Endothelial cell (in vitro differentiated cells): ENCODE measurements around the gene BMP10. TPM values are rescaled to one million over a fixed set of nuclear protein-coding genes. Genes with fewer than 3 reads are reported as not detected.
A peak's percentile ranks its signal among the peaks of the same experiment; 100 is the strongest.

Experiments used
- DNase-seq: peaks from one replicate; pipeline ENCODE4 v3.0.0; 2021; ENCODE audit warnings: low spot score
- H3K27ac Mint-ChIP-seq: one replicate; pipeline ENCODE4 v1.8.0; 2021; ENCODE audit warnings: mixed read lengths, inconsistent platforms; ENCODE audit not compliant: unreplicated experiment
- H3K27me3 Mint-ChIP-seq: one replicate; pipeline ENCODE4 v1.8.0; 2021; ENCODE audit warnings: mild to moderate bottlenecking, moderate library complexity, mixed read lengths, inconsistent platforms; ENCODE audit not compliant: unreplicated experiment
- H3K36me3 Mint-ChIP-seq: one replicate; pipeline ENCODE4 v1.8.0; 2021; ENCODE audit warnings: mild to moderate bottlenecking, low read depth, mixed read lengths, inconsistent platforms; ENCODE audit not compliant: unreplicated experiment
- H3K4me1 Mint-ChIP-seq: one replicate; pipeline ENCODE4 v1.8.0; 2021; ENCODE audit warnings: mild to moderate bottlenecking, mixed read lengths, inconsistent platforms; ENCODE audit not compliant: unreplicated experiment
- H3K4me3 Mint-ChIP-seq: one replicate; pipeline ENCODE4 v1.8.0; 2021; ENCODE audit warnings: mild to moderate bottlenecking, mixed read lengths, inconsistent platforms; ENCODE audit not compliant: unreplicated experiment
- H3K9me3 Mint-ChIP-seq: one replicate; pipeline ENCODE4 v1.8.0; 2021; ENCODE audit warnings: mixed read lengths, inconsistent platforms; ENCODE audit not compliant: unreplicated experiment
- CTCF ChIP-seq: fragments of 200-600 bp; sonication (generic); IDR thresholded peaks from one replicate; pipeline ENCODE4 v1.5.0; 2021; ENCODE audit warnings: antibody characterized with exemption; ENCODE audit not compliant: unreplicated experiment
- total RNA-seq: library from RNA; stranded (reverse); fragmentation: NEBNext Ultra II Directional; extraction: Animal tissue kit (Norgen Biotek cat#: 25700); gene quantifications from one replicate; pipeline ENCODE4 v1.2.1, GENCODE V29; 2021; ENCODE audit not compliant: unreplicated experiment

Gene BMP10
- total RNA-seq, 1 donor from 2014 or later = not detected

DNA sequence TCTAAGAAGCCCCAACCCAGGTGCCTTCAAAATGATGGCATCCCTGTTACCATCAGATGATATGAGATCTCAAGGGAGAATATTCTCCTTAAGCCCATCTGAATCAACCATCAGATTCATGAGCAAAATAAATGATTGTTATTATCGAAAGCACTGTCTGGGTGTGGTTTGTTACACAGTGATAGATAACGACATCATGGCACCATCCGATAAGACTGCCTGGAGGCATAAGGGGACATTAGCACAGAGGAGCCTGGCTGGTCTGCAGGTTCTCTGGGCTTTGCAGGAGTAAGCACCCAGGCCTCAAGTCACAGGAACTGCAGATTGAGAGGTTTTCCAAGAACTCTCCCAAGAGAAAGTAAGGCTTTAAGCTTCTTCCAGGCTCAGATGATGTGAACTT is 15.6 kb downstream of the BMP10 start:
- no peaks in the 10 kb centered on the region for H3K9me3 Mint-ChIP-seq
- H3K27ac Mint-ChIP-seq = no peak overlapping the region
- DNase-seq = no peak
- no peak overlapping the region for H3K4me3 Mint-ChIP-seq
- peaks cover 3% of the 10 kb centered on the region for H3K27me3 Mint-ChIP-seq
- H3K4me1 Mint-ChIP-seq = peaks cover 22% of the 10 kb centered on the region
- no peaks in the 10 kb centered on the region for H3K36me3 Mint-ChIP-seq
- TF ChIP-seq CTCF = no peak

DNA sequence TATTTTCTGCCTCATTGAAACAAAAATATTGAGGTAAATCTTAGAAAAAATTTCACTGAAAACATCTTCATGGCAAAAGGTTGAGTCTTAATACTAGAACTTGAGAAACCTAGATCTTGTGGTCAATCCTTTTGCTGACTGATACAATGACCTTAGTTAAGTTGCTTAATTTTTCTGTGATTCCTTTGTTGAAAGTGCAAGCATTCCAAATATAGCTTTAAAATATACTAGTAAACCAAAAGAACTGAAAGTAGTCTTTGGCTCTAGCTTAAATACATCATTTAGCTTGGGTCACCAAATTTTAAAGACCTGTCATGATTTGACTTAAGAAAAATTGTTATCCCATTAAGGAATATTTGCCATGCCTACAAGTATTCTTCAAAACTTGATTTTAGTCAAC is 16.7 kb downstream of the BMP10 start:
- H3K27me3 Mint-ChIP-seq = peaks cover 3% of the 10 kb centered on the region
- H3K27ac Mint-ChIP-seq = no peak overlapping the region
- no peak overlapping the region for H3K4me3 Mint-ChIP-seq
- peaks cover 24% of the 10 kb centered on the region for H3K4me1 Mint-ChIP-seq
- DNase-seq = no peak
- no peaks in the 10 kb centered on the region for H3K36me3 Mint-ChIP-seq
- no peak for TF ChIP-seq CTCF
- no peaks in the 10 kb centered on the region for H3K9me3 Mint-ChIP-seq

GRCh38 chr2:68853915-68854314 is 17.3 kb downstream of the BMP10 start:
- Mint-ChIP-seq H3K4me1 (peaks cover 24% of the 10 kb centered on the region), H3K4me3 (no peak overlapping the region), H3K27me3 (peaks cover 3% of the 10 kb centered on the region), H3K9me3 (no peaks in the 10 kb centered on the region), H3K36me3 (no peaks in the 10 kb centered on the region), H3K27ac (no peak overlapping the region)
- TF ChIP-seq CTCF = no peak
- DNase-seq = no peak

DNA sequence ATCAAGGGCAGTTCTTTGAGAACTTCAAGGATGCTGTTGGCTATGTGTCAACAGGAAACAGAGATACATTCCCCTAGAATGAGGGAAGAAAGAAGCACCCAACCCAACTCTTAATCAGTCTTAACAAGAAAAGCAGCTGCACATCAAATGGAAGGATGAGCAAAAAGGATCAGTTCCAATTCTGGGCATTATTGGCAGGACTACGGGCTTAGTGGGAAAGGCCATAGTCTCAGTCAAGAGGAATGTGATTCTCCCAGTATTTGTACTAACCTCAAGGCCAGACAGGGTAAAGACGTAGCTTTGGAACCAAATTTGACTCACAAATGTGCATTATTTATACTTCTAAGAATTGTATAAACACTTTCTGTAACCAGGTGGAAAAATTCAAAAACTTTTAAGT is 18.2 kb downstream of the BMP10 start:
- peaks cover 3% of the 10 kb centered on the region for H3K27me3 Mint-ChIP-seq
- TF ChIP-seq CTCF = no peak
- no peak overlapping the region for H3K27ac Mint-ChIP-seq

GRCh38 chr2:68850524-68850923 is 20.7 kb downstream of the BMP10 start:
- Mint-ChIP-seq H3K27ac (peak overlapping the region; percentile 85), H3K9me3 (no peaks in the 10 kb centered on the region), H3K36me3 (no peaks in the 10 kb centered on the region), H3K4me1 (peaks cover 18% of the 10 kb centered on the region), H3K4me3 (no peak overlapping the region), H3K27me3 (peaks cover 3% of the 10 kb centered on the region)
- no peak for TF ChIP-seq CTCF
- no peak for DNase-seq

More for the DNA sequence above, 18.2 kb downstream of the BMP10 start:
- Mint-ChIP-seq H3K4me1 (peaks cover 22% of the 10 kb centered on the region), H3K36me3 (no peaks in the 10 kb centered on the region), H3K9me3 (no peaks in the 10 kb centered on the region), H3K4me3 (no peak overlapping the region)
- no peak for DNase-seq
